Hepatocyte (in vitro differentiated cells): ENCODE results near the gene NAA15. TPM values are rescaled to one million over a fixed set of nuclear protein-coding genes. Genes with fewer than 3 reads are reported as not detected.

Experiments used
- DNase-seq: peaks from one replicate; pipeline ENCODE4 v3.0.0-alpha.2; 2016; ENCODE audit warnings: low spot score
- H2AFZ ChIP-seq: fragments of 200-600 bp; sonication (generic); 2 replicates; pipeline ENCODE4 v1.6.0; 2016; ENCODE audit warnings: antibody characterized with exemption, mild to moderate bottlenecking
- H3K27ac ChIP-seq: fragments of 200-600 bp; sonication (generic); 2 replicates; pipeline ENCODE4 v1.5.1; 2016; ENCODE audit warnings: mild to moderate bottlenecking
- H3K27me3 ChIP-seq: fragments of 200-600 bp; sonication (generic); 2 replicates; pipeline ENCODE4 v1.6.1; 2016
- H3K36me3 ChIP-seq: fragments of 200-600 bp; sonication (generic); replicated peaks from 2 replicates; pipeline ENCODE4 v1.5.1; 2016; ENCODE audit warnings: low read depth; ENCODE audit not compliant: insufficient read depth
- H3K4me1 ChIP-seq: fragments of 200-600 bp; sonication (generic); 2 replicates; pipeline ENCODE4 v1.5.1; 2016; ENCODE audit warnings: mild to moderate bottlenecking, moderate library complexity; ENCODE audit not compliant: insufficient read depth
- H3K4me2 ChIP-seq: fragments of 200-600 bp; sonication (generic); 2 replicates; pipeline ENCODE4 v1.6.0; 2016
- H3K4me3 ChIP-seq: fragments of 200-600 bp; sonication (generic); 2 replicates; pipeline ENCODE4 v1.5.1; 2016; ENCODE audit warnings: mild to moderate bottlenecking
- H3K79me2 ChIP-seq: fragments of 200-600 bp; sonication (generic); 2 replicates; pipeline ENCODE4 v1.6.0; 2017; ENCODE audit warnings: mild to moderate bottlenecking
- H3K9me2 ChIP-seq: fragments of 200-600 bp; sonication (generic); replicated peaks from 2 replicates; pipeline ENCODE4 v1.6.0; 2017; ENCODE audit warnings: mild to moderate bottlenecking; ENCODE audit not compliant: insufficient read depth
- H3K9me3 ChIP-seq: fragments of 200-600 bp; sonication (generic); 2 replicates; pipeline ENCODE4 v1.5.1; 2016; ENCODE audit warnings: low read depth, mild to moderate bottlenecking
- H4K20me1 ChIP-seq: fragments of 200-600 bp; sonication (generic); 2 replicates; pipeline ENCODE4 v1.6.0; 2016; ENCODE audit warnings: mild to moderate bottlenecking; ENCODE audit not compliant: insufficient read depth, poor library complexity, severe bottlenecking
- CTCF ChIP-seq: fragments of 200-600 bp; sonication (generic); IDR thresholded peaks from 2 replicates; pipeline ENCODE4 v1.5.1; 2016; ENCODE audit warnings: antibody characterized with exemption, mild to moderate bottlenecking; ENCODE audit not compliant: poor library complexity
- EZH2 ChIP-seq: fragments of 200-600 bp; sonication (generic); IDR thresholded peaks from 2 replicates; pipeline ENCODE4 v1.6.1; 2016; ENCODE audit warnings: antibody characterized with exemption, mild to moderate bottlenecking, borderline replicate concordance
- EZH2phosphoT487 ChIP-seq: fragments of 200-600 bp; sonication (generic); IDR thresholded peaks from one replicate; pipeline ENCODE4 v1.6.1; 2018; ENCODE audit warnings: antibody characterized with exemption, mild to moderate bottlenecking, low read depth, moderate library complexity; ENCODE audit not compliant: unreplicated experiment, severe bottlenecking
- WGBS: methylation state at CpG from one replicate; pipeline ENCODE4 v1.1.6; 2016; ENCODE audit warnings: low lambda C conversion rate; ENCODE audit errors: missing lambda C conversion rate; 5-methylcytosine and 5-hydroxymethylcytosine counted together
- polyA plus RNA-seq: library from polyadenylated mRNA; unstranded; fragments of >200 nt; fragmentation: Nextera tagmentation; extraction: Ambion mirVana; gene quantifications from 2 replicates; pipeline ENCODE4 v1.2.1, GENCODE V29; 2016
- total RNA-seq: library from RNA; depleted of rRNA; stranded (reverse); fragments of >200 nt; gene quantifications from 2 replicates; pipeline ENCODE4 v1.2.3, GENCODE V29; 2014

The NAA15 gene
- total and polyA plus RNA-seq, 2 experiments from 2014 or later, result 15.3 to 29.6 TPM

- Histone ChIP-seq H3K36me3 (no peaks in the 10 kb centered on the region), H2AFZ (peak overlapping the region; percentile 85), H3K79me2 (peaks cover 60% of the 10 kb centered on the region), H3K4me1 (peaks cover 13% of the 10 kb centered on the region), H3K9me3 (no peaks in the 10 kb centered on the region), H3K4me3 (peak overlapping the region; percentile 63), H3K4me2 (peak overlapping the region; percentile 79), H3K9me2 (no peaks in the 10 kb centered on the region), H3K27ac (peak overlapping the region; percentile 96), H3K27me3 (no peaks in the 10 kb centered on the region), H4K20me1 (peaks cover 9% of the 10 kb centered on the region)
- no peak for TF ChIP-seq EZH2
- no peak for TF ChIP-seq EZH2phosphoT487
- no peak for TF ChIP-seq CTCF
- WGBS, result 3% methylated on average over 16 of the region's 16 CpGs
- peak; percentile 68 for DNase-seq
Measured at GRCh38 chr4:139300431-139301112, 733 bp upstream of the NAA15 start.

- peak within 1 kb of the TSS; percentile 72 for H3K4me2 ChIP-seq
- peaks cover 74% of the 10 kb centered on the region for H3K79me2 ChIP-seq
- H4K20me1 ChIP-seq, result peaks cover 9% of the 10 kb centered on the region
- H3K9me2 ChIP-seq, result no peaks in the 10 kb centered on the region
- 2% methylated on average over 44 of the region's 46 CpGs for WGBS
- H3K9me3 ChIP-seq, result no peaks in the 10 kb centered on the region
- TF ChIP-seq EZH2 (no peak), CTCF (no peak), EZH2phosphoT487 (no peak)
- H3K27me3 ChIP-seq, result no peaks in the 10 kb centered on the region
- H3K27ac ChIP-seq, result peak within 1 kb of the TSS; percentile 96
- H3K4me3 ChIP-seq, result peak within 1 kb of the TSS; percentile 86
- H3K4me1 ChIP-seq, result peaks cover 13% of the 10 kb centered on the region
- DNase-seq, result peak; percentile 70
- H2AFZ ChIP-seq, result peak within 1 kb of the TSS; percentile 86
- no peaks in the 10 kb centered on the region for H3K36me3 ChIP-seq
Measured at GRCh38 chr4:139301821-139302611, 711 bp downstream of the NAA15 start, which contains the start of gene NDUFC1. Gene NDUFC1 (minus strand): TSS chr4:139302477. CDS start chr4:139295798, 6,679 bp downstream.

GRCh38 chr4:139304920-139305319, 3.6 kb downstream of the NAA15 start:
- no peak for TF ChIP-seq CTCF
- TF ChIP-seq EZH2, result no peak
- no peak for TF ChIP-seq EZH2phosphoT487
- no peaks in the 10 kb centered on the region for H3K36me3 ChIP-seq
- H4K20me1 ChIP-seq, result peaks cover 25% of the 10 kb centered on the region
- no peaks in the 10 kb centered on the region for H3K9me2 ChIP-seq
- H3K4me3 ChIP-seq, result no peak overlapping the region
- H3K79me2 ChIP-seq, result peaks cover 83% of the 10 kb centered on the region
- H3K4me2 ChIP-seq, result no peak overlapping the region
- H3K27ac ChIP-seq, result no peak overlapping the region
- WGBS, result 100% methylated on average over 2 of the region's 2 CpGs
- H3K4me1 ChIP-seq, result peaks cover 11% of the 10 kb centered on the region
- DNase-seq, result no peak
- H2AFZ ChIP-seq, result no peak overlapping the region
- H3K27me3 ChIP-seq, result no peaks in the 10 kb centered on the region
- no peaks in the 10 kb centered on the region for H3K9me3 ChIP-seq
